C4-2B (cell line): ENCODE measurements around the gene AGBL4.

Experiments
- ZFX ChIP-seq: fragments of 450-650 bp; IDR thresholded peaks from 2 replicates; pipeline ENCODE4 v1.6.1; 2017
- TF ChIP-seq, protein P1 (sequence below): fragments of 450-650 bp; conservative IDR thresholded peaks from 2 replicates; pipeline ENCODE4 v1.5.1; 2017; ENCODE audit warnings: mild to moderate bottlenecking

DNA sequence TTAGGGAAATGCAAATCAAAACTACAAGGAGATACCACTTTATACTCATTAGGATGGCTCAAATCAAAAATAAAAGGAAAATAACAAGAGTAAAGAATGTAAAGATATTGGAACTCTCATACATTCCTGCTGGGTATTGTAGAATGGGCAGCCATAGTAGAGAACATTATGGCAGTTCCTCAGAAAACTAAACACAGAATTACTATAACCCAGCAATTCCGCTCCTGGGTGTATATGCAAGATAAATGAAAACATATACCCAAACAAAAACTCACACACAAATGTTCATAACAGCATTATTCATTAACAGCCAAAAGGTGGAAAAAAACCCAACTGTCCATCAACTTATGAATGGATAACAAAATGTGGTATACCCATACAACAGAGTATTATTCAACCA is 1258.4 kb downstream of the AGBL4 start:
- TF ChIP-seq, protein P1, sequence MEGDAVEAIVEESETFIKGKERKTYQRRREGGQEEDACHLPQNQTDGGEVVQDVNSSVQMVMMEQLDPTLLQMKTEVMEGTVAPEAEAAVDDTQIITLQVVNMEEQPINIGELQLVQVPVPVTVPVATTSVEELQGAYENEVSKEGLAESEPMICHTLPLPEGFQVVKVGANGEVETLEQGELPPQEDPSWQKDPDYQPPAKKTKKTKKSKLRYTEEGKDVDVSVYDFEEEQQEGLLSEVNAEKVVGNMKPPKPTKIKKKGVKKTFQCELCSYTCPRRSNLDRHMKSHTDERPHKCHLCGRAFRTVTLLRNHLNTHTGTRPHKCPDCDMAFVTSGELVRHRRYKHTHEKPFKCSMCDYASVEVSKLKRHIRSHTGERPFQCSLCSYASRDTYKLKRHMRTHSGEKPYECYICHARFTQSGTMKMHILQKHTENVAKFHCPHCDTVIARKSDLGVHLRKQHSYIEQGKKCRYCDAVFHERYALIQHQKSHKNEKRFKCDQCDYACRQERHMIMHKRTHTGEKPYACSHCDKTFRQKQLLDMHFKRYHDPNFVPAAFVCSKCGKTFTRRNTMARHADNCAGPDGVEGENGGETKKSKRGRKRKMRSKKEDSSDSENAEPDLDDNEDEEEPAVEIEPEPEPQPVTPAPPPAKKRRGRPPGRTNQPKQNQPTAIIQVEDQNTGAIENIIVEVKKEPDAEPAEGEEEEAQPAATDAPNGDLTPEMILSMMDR = no peak
- TF ChIP-seq ZFX = no peak
